ENCODE data around the gene DOK3. TPM values are rescaled to one million over a fixed set of nuclear protein-coding genes. Genes with fewer than 3 reads are reported as not detected.
A peak's percentile ranks its signal among the peaks of the same experiment; 100 is the strongest.

The DOK3 gene
- total and polyA plus RNA-seq, 2 of the 13 experiments (the other 11 are each of a cell fraction or from before 2014, with no cell fraction given): 1.4 to 1.5 TPM

GRCh38 chr5:177554474-177555111 lies 45.0 kb upstream of the DOK3 start, which contains the start of gene FAM193B (continued):
- TF ChIP-seq ZNF512 (CRISPR knock-in tag; IDR thresholded peaks at IDR 0.05): no peak
- no peak for TF ChIP-seq TBL1XR1 (IDR thresholded peaks at IDR 0.05; ENCODE audit: borderline replicate concordance, low read length, partially characterized antibody)
- TF ChIP-seq ZNF280D (CRISPR knock-in tag; IDR thresholded peaks at IDR 0.05): no peak
- TF ChIP-seq RBM22 (optimal IDR thresholded peaks at IDR 0.05; ENCODE audit: low read length): no peak
- TF ChIP-seq CBX5 (CRISPR knock-in tag; IDR thresholded peaks at IDR 0.05; ENCODE audit: borderline replicate concordance): no peak
- TF ChIP-seq ISL2 (CRISPR knock-in tag; IDR thresholded peaks at IDR 0.05): peak; percentile 56; the same call in 1 of the 2 replicates
- peak; percentile 77; the same call in 1 of the 2 replicates for TF ChIP-seq KMT2A (CRISPR knock-in tag; IDR thresholded peaks at IDR 0.05)
- TF ChIP-seq ZBTB34 (CRISPR knock-in tag; IDR thresholded peaks at IDR 0.05): no peak
- TF ChIP-seq ZNF605 (CRISPR knock-in tag; IDR thresholded peaks at IDR 0.05): peak; percentile 49; the same call in 1 of the 2 replicates
- no peak for TF ChIP-seq NKX3-1 (CRISPR knock-in tag; IDR thresholded peaks at IDR 0.05)
- TF ChIP-seq FLYWCH1 (CRISPR knock-in tag; IDR thresholded peaks at IDR 0.05): no peak
- TF ChIP-seq PRPF4 (IDR thresholded peaks at IDR 0.05; ENCODE audit: low read depth, low read length, poor library complexity, severe bottlenecking): no peak
- no peak for TF ChIP-seq NR3C1 (CRISPR knock-in tag; IDR thresholded peaks at IDR 0.05)
- no peak for TF ChIP-seq ZMAT5 (CRISPR knock-in tag; IDR thresholded peaks at IDR 0.05; ENCODE audit: borderline replicate concordance, low read depth)
- TF ChIP-seq ZNF121 (CRISPR knock-in tag; IDR thresholded peaks at IDR 0.05): no peak
- TF ChIP-seq KDM2A (CRISPR knock-in tag; IDR thresholded peaks at IDR 0.05; ENCODE audit: borderline replicate concordance, low read depth): peak; percentile 80; the same call in 1 of the 2 replicates
- no peak for TF ChIP-seq CCAR2 (optimal IDR thresholded peaks at IDR 0.05; ENCODE audit: low read depth, low read length)
- TF ChIP-seq DDIT3 (CRISPR knock-in tag; IDR thresholded peaks at IDR 0.05): no peak
- peak; percentile 84 for TF ChIP-seq ZNF331 (CRISPR knock-in tag; IDR thresholded peaks at IDR 0.05)
- TF ChIP-seq POLR2A (IDR thresholded peaks at IDR 0.05; ENCODE audit: insufficient read depth in 1 of 2, low read depth in 2 of 2, low read length in 2 of 2): no peak
- no peak for TF ChIP-seq MYNN (CRISPR knock-in tag; IDR thresholded peaks at IDR 0.05; ENCODE audit: low read depth)
- peak; percentile 45; the same call in 1 of the 2 replicates for TF ChIP-seq ATF2 (CRISPR knock-in tag; IDR thresholded peaks at IDR 0.05)
